GM18861 (cell line): Measurements from ENCODE around the gene DYNLRB1.
"Not testable (repeated sequence)": the region's sequence is repeated elsewhere in the genome, so short reads cannot be mapped to it uniquely, and the experiment has no call there.

Experiments used
- ATAC-seq: cut with Tn5 transposase; IDR thresholded peaks from one replicate; pipeline ENCODE4 v1.9.1; 2021; ENCODE audit not compliant: unreplicated experiment

Gene DYNLRB1

DNA sequence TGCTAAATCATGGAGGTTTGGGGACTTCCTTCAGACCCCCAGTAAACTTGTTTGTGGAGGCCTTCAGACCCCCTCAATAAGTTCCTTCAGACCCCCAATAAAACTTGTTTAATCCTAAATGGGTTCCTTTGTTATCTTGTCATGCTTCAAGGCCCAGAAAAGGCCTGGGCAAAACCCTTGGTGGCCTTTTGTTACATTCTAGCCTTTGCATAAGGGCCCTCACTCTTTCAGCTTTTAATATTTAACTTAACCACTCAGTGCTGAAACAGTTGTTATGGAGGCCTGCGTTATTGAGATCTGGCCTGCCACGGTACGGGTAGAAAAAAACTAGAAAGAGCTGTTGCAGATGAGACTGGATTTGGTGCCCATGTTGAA, 4.3 kb upstream of the DYNLRB1 start:
- no peak for ATAC-seq

DNA sequence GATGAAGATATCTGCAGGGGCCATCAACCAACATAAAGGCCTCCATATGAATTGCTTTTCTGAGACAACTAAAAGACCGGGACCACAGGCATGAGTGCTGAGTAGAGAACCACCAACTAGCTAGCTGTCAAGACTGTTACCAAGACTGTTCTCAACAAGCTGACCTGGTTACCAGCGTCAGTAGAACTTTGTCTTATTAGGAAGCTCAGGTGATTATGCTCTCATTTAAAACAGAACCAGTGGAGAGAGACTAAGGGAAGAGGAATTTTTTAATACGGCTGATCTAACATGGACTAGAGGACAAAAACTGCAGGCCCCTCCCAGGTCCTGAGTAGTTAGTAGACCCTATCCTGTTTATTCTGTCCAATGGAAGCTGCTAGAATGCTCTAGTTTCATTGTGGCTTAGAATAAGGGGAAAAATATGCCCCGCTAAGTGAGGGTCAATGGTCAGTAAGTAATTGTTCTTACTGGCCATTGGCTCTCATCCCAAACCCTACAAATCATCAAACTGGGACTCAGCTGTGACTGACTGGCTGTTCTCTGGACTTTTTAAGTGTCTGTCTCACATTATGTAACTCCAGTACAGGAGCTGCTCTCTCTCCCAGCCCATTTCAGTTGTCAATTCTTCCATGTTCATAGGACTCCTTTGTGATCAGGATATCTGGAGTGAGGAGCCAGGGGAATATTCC, 3.8 kb upstream of the DYNLRB1 start:
- no peak for ATAC-seq

DNA sequence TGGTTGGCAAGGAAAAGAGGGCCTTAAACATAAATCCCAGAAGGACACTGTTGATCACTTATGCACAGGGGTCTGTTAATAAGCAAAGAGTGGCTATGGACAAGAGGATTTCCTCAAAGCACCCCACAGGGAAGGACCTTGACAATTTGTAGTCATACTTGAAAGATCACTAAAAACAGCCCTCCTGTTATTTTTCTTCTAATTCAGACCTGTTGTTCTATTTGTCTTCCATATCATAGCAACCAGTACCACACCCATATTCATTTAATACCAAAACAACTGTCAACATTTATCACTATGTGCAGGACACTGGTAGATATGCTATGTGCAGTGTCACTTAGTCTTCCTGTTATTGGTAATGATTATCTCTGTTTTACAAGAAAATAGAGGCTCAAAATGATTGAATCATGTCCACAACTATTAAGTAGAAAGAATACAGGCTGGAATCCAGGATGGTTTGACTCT, 3.2 kb upstream of the DYNLRB1 start:
- ATAC-seq = no peak

DNA sequence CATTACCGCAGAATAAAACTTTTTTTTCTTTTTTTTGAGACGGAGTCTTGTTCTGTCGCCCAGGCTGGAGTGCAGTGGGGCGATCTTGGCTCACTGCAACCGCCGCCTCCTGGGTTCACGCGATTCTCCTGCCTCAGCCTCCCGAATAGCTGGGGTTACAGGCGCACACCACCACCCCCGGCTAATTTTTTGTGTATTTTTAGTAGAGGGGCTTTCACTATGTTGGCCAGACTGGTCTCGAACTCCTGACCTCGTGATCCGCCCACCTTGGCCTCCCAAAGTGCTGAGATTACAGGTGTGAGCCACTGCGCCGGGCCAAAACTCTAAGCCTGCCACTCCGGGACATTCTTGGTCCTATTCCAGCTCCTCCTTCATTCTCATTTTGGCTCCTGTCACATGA, 2.2 kb upstream of the DYNLRB1 start:
- ATAC-seq = not testable (repeated sequence)

DNA sequence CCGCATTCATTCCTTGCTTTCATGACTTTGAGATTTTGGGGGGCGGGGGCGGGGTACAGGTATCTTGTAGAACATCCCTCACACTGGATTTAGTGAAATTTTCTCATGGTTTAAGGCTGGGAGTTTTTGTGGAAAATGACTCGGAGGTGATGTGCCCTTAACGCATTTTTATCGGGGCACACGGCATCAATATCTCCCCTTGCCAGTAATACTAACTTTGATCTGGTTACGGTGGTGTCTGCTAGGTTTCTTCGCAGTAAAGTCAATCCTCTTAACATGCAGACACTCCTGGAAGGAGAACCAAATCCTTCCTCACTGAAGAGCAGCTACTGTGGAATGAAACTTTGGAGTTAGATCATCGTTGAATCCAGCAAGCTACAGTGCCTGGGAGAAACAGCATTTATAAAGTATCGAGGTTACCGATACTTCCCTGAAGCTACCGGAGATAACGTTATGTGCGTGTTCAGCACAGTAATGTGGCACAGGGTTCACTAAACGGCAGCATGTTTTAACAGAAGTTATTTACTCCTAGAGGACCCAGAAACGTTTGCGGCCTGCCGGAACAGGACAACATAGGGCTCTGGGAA, 1.2 kb upstream of the DYNLRB1 start:
- ATAC-seq = no peak

DNA sequence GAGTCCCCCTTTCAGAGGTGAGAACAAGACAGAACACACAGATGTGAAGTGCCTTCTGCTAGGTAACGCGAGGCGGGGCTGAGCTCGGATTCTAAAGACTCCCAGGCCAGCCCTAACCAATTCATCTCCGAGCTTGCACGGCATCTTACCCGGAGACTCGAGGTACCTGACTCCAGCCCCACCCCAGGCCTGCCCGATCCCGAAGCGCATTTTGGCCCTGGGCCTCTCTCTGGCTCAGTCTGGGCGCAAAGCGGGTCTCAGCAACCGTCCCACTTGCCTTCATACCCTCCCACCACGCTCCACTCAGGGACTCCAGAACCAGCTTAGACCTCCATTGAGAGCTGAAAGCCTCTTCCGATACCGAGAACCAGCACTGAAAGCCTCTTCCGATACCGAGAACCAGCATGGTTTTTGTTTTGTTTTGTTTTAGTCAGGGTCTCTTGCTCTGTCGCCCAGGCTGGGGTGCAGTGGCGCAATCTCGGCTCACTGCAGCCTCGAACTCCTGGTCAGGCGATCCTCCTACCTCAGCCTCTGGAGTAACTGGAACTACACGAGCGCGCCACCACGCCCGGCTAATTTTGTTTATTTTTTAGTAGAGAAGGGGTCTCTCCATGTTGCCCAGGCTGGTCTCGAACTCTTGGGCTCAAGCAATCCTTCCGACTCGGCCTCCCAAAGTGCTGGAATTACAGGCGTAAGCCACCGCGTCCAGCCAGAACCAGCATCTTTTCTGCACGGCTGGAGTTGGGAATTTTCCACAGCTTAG, 557 bp upstream of the DYNLRB1 start:
- ATAC-seq = peak; percentile 36

DNA sequence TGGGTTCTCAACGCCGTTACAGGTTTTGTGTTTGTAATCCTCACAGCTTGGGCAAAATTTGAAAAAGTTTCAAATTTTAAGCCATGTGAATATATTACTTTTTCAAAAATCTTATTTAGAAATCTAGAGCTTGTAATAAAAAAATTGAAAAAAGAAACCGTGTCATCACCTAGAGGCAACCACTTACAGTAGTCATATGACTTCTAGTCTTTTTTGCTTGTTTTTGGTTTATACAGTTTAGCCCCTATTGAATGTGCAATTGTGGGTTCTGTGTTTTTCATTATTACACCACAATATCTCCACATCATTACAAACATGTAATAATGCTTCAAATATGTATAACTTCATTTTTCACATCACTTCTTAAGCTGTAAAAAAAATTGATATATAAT, 888 bp downstream of the DYNLRB1 start:
- ATAC-seq = no peak

DNA sequence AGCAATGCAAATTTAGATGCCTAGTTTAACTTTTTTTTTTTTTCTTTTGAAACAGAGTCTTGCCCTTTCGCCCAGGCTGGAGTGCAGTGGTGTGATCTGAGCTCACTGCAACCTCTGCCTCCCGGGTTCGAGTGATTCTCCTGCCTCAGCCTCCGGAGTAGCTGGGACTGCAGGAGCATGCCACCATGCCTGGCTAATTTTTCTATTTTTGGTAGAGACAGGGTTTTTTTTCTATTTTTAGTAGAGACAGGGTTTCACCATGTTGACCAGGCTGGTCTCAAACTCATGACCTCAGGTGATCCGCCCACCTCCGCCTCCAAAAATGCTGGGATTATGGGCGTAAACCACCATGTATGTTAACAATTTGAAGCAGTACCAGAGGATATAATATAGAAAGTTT, 2.6 kb downstream of the DYNLRB1 start:
- not testable (repeated sequence) for ATAC-seq

DNA sequence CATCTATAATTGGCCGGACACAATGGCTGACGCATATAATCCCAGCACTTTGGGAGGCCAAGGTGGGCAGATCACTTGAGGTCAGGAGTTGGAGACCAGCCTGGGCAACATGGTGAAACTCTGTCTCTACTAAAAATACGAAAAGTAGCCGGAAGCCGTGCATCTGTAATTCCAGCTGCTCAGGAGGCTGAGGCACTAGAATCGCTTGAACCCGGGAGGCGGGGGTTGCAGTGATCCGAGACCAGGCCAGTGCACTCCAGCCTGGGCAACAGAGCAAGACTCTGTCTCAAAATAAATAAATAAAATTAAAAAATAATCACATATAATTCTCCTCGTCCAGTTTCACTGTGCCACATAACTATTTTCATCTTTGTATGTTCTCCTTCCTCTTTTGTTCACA, 3.6 kb downstream of the DYNLRB1 start:
- ATAC-seq = not testable (repeated sequence)

DNA sequence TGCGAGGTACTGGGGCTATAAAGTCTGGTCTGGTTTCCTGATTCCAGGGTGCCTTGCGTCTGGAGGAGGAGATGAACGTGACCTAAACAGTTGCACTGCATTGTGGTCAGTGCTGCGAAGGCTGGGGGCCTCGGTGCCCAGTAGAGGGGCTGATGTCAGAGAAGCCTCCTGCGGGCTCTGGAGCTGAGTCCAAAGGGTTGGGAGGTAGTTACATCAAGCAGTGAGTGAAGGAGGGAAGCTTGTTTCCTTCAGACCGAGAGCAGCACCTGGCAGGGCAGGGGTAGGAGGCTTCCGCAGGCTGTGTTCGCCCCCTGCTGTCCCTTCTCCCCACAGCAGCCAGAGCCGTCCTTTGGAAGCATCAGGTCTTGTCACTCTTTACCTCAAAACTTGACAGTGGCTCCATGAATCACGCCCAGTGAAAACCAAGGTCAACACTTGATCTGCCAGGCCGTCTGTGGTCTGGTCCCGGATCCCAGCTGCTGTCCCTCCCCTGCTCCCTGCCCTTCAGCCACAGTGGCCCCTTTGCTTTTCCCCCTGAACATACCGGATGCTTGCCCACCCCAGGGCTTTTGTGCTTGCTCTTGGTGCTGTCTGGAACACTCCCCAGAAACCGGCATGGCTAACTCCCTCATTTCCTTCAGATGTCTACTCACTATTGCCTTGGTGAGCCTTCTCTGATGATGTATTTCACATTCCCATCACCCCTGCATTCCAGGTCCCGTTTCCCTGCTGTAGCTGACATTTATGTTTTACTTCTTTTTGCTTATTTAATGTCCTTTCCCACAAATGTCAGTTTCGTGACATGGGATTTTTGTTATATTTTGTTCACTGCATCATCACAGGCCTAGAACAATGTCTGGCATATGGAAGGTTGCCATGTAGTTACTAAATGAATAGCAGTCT, 7.0 kb downstream of the DYNLRB1 start:
- ATAC-seq = no peak

DNA sequence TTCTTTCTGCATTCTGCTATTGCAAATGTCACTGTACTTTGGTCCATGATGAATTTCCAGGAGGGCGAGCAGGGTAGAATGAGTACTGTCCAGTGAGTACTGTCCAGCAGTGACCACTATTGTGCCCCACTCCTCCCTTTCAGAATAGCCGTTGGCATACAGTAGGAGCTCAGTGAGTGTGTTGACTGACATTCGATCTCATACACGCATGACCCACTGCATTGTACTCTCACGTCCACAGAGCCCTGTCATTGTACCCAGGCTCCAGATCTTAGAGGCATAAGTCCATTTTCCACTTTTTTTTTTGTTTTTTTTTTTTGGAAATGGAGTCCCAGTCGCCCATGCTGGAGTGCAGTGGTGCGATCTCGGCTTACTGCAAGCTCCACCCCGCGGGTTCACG, 8.2 kb downstream of the DYNLRB1 start:
- ATAC-seq = no peak

DNA sequence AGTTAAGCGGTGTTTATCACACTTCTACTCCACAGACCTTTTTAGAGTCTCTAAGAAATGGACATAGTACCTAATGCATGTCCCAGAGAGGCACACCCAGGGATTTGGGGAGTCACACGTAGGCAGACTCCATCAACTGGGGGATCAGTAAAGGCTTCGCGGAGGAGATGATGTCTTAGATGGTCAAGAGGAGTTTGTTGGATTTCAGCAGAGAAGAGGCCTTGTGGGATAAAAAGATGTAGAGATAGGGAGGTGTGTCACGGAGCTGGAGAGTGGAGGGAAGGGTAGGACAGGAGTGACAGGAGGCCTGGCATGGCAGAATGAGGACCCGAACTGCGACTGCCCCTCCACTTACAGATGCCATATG, 9.1 kb downstream of the DYNLRB1 start:
- no peak for ATAC-seq

DNA sequence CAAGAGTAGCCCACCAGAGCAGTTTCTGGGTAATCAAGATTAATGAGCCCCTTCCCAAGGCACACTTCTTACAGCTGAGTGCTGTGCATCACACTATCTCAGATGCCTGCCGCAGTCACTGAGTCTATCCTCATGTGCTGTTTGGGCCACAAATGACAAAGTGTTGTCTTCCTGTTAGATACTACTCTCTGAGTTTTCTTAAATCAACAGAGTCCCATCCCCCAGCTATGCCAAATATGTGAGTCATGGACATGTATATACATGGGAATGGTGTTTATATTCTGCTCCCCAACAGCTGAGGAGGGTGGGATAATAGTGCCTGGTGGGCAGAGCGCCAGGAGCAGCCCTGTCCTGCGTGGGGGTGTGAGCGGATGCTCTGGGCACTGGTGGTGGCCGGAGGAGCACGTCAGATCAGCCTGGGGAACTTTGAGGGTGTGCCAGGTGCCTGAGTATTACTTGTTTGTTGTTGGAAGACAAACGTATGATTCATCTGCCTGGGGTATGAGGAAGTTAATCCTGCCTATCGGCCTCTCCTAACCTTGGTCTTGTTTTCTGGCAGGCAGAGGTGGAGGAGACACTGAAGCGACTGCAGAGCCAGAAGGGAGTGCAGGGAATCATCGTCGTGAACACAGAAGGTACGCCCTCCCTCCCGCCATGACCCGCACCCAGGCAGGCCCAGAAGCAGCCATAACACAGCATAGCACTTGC, 9.6 kb downstream of the DYNLRB1 start:
- ATAC-seq = no peak

DNA sequence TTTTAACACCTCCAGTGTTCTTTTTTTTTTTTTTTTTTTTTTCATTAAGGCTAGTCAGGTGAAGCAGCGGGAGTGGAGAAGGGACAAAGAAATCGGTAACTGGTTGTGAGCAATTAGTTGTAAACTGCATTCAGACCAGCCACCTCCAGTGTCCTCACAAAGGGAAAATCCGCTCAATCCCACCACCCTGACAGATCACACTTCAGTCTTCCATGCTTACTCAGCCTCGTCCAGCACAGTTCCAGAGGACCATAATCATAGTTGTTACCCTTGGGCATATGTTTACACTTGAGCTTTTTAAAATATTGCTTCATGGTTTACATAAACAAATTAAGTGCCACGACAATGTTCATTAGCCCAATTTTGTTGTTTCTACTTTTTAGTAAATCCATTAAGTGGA, 10.2 kb downstream of the DYNLRB1 start:
- no peak for ATAC-seq

DNA sequence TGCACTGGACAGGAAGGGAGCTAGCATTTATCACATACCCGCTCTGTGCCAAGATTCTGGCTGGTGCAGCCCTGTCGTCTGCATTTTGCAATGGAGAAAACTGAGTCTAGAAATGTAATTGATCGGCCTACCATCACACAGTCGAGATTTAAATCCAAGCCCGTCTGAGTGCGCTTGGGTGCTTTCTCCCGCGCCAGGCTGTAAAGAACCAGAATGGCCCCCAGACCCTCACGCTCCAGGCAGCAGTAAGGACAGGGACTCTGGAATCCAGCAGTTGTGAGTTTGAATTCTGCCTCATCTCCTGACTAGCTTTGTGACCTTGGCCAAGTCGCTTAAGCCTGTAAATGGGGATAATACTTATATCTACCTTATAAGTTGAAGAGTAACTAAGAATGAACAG, 10.8 kb downstream of the DYNLRB1 start:
- no peak for ATAC-seq

DNA sequence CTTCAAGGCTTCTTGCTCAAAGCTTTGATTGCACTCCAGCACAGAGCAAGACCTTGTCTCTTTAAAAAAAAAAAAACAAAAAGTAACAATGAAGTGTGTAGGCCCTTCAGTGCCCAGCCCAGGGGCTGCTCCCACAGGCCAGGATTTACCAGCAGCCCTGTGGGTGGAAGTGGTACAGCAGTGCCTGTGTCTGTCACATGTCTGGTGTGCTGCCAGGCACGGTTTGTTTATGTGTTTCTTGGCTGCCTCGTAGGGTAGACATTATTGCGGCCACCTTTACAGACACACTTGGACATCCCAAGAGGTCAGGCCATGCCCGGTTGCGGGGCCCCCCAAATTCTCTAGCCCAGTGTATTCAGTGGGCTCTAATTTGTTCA, 12.7 kb downstream of the DYNLRB1 start:
- no peak for ATAC-seq

DNA sequence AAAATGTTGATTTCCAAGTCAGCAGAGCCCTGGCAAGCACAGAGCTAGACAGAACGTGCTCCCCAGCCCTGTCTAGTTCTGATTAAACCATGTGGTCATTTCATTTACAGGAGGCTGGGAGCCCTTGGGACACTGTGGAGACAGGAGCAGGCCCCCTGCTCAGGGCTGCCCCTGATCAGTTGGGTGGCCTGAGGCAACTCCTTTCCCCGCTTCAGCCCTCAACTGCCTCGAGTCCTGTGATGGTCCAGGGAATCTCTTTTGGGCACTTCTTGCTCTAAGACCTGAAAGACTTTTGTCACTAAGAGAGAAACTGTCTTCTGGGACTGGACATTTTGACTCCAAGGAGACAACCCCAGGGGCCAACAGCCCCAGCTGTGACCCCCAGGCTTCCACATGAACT, 13.5 kb downstream of the DYNLRB1 start:
- ATAC-seq = no peak

DNA sequence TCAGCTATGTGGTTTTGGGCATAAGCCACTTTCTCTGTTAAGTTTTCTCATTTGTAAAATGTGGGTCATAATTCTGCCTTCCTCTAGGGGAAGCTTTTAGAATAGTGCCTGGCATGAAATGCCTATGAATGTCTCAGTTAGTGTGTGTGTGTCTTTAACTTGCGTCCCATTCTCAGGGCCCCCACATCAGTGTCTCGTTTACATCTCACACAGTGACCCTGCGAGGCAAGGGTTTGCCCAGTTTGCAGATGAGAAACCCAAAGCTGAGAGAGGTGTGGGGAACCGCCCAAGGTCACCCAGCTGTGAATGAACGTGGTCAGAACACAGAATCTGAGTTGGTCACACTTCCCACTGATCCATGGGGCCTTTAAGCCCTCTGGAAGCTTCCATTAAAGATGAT, 14.1 kb downstream of the DYNLRB1 start:
- no peak for ATAC-seq

DNA sequence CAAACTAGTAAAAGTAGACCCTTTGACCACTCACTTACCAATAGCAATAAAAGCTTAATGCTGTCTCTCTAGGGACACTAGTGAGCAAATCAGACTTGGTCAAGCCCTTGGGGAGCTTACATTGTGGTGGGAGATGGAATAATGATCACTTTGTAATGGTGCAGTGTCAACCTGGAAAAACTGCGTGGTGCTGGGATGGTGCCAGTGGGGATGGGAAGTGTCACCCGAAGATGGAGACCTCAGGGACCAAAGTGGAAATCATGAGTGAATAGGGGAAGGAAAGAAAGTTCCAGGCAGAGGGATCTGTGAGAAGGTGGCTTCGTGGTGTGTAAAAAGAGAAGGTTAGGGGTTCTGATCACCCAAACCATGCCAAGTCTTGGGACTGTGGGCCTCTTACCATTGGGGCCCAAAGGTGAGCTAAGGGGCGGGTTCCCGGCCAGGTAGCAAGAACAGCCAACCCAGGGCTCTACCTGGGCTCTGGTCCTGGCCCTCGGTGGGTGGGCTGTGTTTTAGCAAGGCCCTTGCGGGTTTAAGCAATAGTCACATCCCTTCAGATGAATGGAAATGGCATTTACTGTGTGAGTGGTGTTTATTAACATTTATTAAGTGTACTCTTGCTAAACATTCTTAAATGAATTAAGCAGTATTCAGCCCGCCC, 15.5 kb downstream of the DYNLRB1 start:
- ATAC-seq = no peak

DNA sequence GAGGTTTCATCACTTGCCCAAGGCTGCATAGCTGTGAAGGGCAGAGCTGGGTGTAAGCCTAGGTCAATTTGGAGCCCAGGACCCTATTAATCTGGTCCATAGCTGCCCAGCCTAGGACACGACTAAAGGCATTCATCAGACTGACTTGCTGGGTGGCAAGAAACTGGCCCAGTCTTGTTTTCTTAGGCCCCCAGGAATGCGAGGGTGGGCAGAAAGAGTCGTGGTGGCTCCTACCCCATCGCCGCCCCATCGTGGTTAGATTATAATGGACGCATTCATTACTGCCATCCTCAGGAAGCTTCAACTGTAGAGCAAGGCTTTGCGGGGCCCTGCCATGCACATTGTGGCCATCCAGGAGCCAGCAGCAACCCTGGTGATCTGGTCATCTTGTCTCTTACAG, 16.1 kb downstream of the DYNLRB1 start:
- no peak for ATAC-seq
